H54 (cell line): ENCODE results near the gene TMEM270.
"Not testable (repeated sequence)": the region's sequence is repeated elsewhere in the genome, so short reads cannot be mapped to it uniquely, and the experiment has no call there.

Experiments
- DNase-seq: peaks from one replicate; pipeline ENCODE4 v3.0.0; 2011; ENCODE audit warnings: low spot score, mixed read lengths; ENCODE audit not compliant: insufficient read length
- FAIRE-seq: peaks from 3 replicates; lab custom pipeline; 2011; peaks lifted over from hg19 to GRCh38; lab: Jason Lieb, UNC
- POLR2A ChIP-seq: IDR thresholded peaks from 2 replicates; pipeline ENCODE4 v1.6.1; 2011; ENCODE audit warnings: low read depth, mild to moderate bottlenecking, low read length

Gene TMEM270

DNA sequence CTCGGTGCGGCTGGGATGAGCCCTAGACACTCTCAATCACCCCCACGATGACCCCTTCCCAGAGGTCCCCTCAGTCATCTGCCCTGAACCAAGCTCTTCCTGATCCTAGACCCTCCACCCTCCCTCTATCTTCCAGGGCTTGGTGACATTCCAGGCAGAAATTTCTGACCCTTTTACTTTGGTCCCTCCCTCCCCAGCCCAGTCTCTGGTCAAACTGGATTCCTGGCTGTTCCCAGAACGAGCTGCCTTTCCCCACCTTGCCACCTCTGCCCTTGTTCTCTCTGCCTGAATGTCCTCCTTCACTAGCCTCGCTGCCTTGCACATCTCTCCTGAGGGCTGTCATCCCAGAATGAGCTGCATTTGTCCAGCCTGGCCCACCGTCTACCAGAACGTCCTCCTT lies 31.5 kb upstream of the TMEM270 start:
- no peak for DNase-seq
- no peak for TF ChIP-seq POLR2A
- no peak for FAIRE-seq

DNA sequence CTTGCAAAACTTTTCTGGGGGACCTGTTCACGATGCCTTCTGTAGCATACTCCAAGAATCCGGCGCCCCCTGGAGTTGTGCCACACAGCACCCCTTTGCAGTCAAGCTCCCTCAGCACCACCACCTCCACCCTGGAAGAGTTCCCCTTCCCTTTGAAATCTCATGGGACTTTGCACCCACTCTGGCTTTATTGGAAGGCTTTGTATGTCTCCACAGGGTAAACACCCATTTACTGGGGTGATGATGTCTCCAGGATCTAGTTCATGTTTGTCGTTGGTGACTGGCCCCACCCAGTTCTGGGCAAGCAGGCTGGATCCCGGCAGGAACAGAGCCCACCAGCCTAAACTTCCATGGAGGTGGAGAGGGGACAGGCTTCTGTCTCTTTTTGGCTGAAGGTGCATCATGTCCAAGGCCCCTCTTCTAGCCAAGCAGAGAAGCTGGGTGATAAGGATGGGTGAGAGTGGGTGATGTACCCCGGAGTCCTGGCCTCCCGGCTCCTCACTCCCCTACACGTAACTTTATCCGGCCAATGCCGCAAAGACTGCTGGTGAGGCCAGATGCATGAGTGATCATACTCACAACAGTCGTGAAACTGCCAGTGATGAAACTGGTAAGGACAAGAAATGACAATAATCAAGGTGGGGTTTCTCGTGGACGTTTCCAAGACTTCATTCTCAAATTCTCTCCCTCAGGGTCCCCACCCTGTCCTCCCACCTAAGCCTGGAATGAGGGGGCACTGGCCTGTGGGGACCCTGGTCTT lies 30.9 kb upstream of the TMEM270 start:
- DNase-seq (no peak), FAIRE-seq (no peak)
- no peak for TF ChIP-seq POLR2A

DNA sequence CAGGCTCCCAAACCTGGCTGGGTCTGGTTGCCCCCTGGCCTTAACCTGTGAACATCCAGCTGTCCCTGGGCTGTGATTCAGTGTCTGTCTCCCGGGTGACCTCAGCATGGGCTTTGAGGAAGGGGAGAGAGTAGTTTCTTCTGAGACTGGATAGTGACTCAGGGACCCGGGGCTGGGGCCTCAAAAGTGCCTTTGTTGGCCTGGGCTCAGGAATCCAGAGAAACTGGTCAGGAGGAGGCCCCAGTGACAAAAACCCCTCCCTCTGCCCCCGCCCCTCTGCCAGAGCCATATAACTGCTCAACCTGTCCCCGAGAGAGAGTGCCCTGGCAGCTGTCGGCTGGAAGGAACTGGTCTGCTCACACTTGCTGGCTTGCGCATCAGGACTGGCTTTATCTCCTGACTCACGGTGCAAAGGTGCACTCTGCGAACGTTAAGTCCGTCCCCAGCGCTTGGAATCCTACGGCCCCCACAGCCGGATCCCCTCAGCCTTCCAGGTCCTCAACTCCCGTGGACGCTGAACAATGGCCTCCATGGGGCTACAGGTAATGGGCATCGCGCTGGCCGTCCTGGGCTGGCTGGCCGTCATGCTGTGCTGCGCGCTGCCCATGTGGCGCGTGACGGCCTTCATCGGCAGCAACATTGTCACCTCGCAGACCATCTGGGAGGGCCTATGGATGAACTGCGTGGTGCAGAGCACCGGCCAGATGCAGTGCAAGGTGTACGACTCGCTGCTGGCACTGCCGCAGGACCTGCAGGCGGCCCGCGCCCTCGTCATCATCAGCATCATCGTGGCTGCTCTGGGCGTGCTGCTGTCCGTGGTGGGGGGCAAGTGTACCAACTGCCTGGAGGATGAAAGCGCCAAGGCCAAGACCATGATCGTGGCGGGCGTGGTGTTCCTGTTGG lies 30.0 kb upstream of the TMEM270 start, which contains the start of gene CLDN4:
CLDN4 (plus strand) TSS at position 316 of the 903 bp plus-strand sequence; CDS start at position 522, 206 bp downstream.
- FAIRE-seq (no peak), DNase-seq (no peak)
- TF ChIP-seq POLR2A, result no peak

DNA sequence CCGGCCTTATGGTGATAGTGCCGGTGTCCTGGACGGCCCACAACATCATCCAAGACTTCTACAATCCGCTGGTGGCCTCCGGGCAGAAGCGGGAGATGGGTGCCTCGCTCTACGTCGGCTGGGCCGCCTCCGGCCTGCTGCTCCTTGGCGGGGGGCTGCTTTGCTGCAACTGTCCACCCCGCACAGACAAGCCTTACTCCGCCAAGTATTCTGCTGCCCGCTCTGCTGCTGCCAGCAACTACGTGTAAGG lies 29.4 kb upstream of the TMEM270 start:
- TF ChIP-seq POLR2A, result no peak
- no peak for FAIRE-seq
- DNase-seq, result no peak

DNA sequence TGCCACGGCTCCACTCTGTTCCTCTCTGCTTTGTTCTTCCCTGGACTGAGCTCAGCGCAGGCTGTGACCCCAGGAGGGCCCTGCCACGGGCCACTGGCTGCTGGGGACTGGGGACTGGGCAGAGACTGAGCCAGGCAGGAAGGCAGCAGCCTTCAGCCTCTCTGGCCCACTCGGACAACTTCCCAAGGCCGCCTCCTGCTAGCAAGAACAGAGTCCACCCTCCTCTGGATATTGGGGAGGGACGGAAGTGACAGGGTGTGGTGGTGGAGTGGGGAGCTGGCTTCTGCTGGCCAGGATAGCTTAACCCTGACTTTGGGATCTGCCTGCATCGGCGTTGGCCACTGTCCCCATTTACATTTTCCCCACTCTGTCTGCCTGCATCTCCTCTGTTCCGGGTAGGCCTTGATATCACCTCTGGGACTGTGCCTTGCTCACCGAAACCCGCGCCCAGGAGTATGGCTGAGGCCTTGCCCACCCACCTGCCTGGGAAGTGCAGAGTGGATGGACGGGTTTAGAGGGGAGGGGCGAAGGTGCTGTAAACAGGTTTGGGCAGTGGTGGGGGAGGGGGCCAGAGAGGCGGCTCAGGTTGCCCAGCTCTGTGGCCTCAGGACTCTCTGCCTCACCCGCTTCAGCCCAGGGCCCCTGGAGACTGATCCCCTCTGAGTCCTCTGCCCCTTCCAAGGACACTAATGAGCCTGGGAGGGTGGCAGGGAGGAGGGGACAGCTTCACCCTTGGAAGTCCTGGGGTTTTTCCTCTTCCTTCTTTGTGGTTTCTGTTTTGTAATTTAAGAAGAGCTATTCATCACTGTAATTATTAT lies 28.9 kb upstream of the TMEM270 start:
- DNase-seq, result no peak
- TF ChIP-seq POLR2A, result no peak
- FAIRE-seq, result no peak

DNA sequence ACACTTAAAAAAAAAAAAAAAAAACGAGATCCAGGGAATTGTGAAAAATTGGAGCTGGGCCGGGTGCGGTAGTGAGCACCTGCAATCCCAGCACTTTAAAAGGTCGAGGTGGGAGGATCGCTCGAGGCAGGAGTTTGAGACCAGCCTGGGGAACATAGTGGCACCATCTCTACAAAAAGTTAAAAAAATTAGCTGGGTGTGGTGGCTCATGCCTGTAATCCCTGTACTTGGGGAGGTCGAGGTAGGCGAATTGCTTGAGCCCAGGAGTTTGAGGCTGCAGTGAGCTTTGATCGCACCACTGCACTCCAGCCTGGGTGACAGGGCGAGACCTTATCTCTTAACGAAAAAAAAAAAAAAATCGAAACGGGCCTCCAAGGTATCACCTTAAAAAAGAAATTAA lies 28.2 kb upstream of the TMEM270 start:
- FAIRE-seq (no peak), DNase-seq (no peak)
- TF ChIP-seq POLR2A, result no peak

DNA sequence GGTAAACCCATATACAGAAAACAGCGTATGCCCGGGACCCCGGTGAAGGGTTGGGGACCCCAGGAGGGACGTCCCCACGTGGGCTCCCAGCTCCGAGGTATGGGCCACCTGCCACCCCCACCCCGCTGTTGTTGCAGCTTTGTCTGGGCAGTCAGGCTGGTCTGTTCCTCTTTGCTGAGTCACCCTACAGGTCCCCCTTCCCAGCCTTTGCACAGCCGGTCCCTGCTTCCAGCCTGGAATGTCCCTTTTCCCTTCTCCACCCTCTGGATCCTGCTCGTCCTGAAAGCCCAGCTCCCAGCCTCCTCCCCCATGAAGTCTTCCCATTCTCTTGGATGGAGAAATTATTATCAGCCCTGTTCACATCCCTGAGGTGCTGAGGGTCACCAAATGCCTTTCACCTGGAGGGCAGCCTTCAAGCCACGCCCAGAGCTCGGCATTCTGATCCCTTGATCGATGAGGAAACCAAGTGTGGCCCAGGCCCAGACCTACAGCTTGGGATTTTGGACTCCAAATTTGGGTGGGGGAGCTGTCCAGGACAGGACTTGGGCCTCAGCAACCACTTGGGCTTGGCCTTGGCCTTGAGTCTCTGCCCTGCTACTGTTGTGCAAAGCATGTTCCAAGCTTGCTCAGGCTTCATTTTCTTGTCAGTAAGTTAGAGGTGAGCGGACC lies 27.6 kb upstream of the TMEM270 start:
- no peak for TF ChIP-seq POLR2A
- no peak for DNase-seq
- FAIRE-seq, result no peak

DNA sequence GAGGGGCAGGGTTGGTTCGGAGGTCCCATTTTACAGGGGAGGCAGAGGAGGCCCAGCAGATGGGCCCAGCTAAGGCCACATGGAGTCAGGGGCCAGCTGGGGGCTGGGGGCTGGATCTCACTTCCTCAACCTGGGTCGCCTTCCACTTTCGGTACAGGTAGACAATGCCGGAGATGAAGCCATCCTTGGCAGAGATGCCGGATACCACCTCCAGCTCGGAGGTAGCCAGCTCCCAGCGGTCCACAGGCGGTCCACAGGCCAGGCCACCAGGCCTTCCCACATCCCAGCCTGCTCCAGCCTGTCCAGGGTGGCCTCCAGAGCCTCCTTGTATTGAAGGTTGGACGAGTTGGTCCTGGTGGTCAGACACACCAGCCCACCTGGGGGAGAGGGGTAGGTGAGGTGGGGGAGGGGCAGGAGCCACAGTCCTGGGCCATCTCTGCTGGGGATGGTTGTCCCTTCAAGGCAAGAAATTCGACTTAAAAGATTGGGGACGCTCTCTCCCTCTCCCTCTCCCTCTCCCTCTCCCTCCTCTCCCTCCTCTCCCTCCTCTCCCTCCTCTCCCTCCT lies 26.2 kb upstream of the TMEM270 start:
- DNase-seq (no peak), FAIRE-seq (no peak)
- TF ChIP-seq POLR2A, result no peak

DNA sequence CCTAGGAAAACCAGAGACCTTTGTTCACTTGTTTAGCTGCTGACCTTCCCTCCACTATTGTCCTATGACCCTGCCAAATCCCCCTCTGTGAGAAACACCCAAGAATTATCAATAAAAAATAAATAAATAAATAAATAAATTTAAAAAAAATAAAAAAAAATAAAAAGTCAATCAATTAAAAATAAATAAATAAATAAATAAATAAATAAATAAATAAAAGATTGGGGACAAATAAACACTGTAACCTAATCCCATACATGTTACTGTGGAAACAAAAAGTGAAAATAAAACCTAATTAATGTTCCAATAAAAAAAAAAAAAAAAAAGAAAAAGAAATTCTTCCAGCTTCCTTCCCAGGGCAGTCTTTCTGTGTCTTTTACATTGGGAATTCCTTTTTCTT lies 23.8 kb upstream of the TMEM270 start:
- DNase-seq, FAIRE-seq: not testable (repeated sequence)

DNA sequence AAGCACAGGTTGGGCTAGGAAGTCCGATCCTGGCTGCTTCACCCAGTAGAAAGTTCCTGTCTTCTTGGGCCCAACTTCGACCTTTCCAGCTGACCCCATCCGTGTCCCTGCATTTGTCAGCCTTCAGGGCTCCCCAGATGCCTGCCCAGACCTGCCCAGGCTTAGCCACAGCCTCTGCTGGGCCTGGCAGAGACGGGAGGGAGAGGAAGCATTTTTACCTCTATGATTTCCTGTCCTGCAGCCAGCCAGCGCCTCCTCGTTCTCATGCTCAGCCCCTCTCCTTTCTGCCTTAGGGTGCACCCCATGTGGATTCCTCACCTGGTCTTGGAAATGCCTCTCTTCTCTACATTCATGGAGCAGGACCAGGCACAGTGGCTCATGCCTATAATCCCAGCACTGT lies 22.3 kb upstream of the TMEM270 start:
- no peak for TF ChIP-seq POLR2A
- no peak for FAIRE-seq
- DNase-seq, result no peak

DNA sequence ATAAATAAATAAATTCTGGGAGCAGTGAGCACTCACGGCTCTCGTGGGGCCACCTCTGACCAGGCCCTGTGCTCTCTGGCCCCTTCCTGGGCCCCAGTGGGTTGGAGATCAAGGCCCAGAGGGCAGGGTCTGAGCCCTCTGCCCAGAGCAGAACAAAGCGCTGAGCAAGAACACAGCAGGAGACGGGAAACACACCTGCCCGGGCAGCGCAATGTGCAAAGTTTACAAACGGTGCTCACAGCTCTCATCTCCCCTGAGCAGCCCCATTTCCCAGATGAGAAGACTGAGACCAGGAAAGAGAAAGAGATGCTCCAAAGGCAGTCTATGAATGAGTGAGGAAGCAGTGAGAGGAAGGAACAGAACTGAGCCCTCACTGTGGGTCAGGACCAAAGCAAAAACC lies 21.7 kb upstream of the TMEM270 start:
- FAIRE-seq, result no peak
- TF ChIP-seq POLR2A, result no peak
- no peak for DNase-seq

DNA sequence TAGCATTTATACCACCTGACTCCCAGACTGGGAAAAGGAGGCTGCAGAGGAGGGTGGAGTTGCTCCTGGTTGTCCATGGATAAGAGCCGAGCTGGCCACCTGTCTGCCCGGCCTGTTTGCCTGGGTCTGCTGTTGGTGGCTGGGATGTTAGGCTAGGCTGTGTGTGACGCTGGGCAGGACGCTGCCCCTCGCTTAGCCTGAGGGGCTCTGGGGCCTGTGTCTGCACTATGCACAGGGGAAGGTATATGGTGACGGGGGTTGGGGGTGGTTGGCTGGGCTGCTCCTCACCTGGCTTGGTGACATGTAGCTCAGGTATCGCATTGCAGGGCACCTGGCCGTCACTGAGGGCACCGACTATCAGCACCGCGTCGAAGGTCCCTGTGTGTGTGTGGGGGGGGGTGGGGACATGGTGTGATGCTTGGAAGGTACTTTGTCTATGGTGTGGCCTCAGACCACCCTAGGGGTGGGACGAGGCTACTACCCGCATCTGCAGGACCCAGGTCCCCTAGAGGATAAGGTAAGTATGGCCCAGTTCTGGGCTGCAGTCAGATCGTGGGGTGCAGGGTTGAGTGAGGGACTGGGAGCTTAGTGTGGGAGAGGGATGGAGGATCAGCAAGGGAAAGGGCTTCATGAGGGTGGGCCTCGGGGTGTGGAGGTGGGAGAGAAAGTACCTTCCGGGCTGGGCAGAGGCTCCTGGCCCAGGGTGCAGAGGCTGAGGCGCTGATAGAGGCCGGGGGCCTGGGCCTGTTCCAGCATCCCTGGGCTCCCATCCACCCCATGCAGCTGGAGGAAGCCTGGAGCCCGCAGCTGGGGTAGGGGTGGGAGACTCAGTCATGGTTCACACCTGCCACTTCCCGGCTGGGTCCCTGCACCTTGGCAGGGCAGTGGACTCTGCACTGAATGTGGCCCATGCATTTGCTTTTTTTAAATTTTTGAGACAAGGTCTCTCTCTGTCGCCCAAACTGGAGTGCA lies 20.9 kb upstream of the TMEM270 start:
- no peak for TF ChIP-seq POLR2A
- no peak for DNase-seq
- FAIRE-seq, result no peak
